GM19193 (cell line): Measurements from ENCODE around the gene SMARCD3.

Experiments
- POLR2A ChIP-seq: IDR thresholded peaks from 4 replicates; pipeline ENCODE4 v1.6.1; 2011; ENCODE audit not compliant: insufficient read depth, insufficient read length; ENCODE audit errors: extremely low read depth

SMARCD3 gene

GRCh38 chr7:151212626-151213025 lies 35.9 kb downstream of the SMARCD3 start:
- TF ChIP-seq POLR2A = no peak

- TF ChIP-seq POLR2A = no peak
These were observed 37.2 kb downstream of the SMARCD3 start for GRCh38 chr7:151211155-151211772.

GRCh38 chr7:151210087-151210854 lies 38.2 kb downstream of the SMARCD3 start, which contains the start of gene H2BK1:
H2BK1 (minus strand) TSS chr7:151210488; CDS start chr7:151210318, 170 bp downstream.
- no peak for TF ChIP-seq POLR2A

- no peak for TF ChIP-seq POLR2A
These were observed 38.9 kb downstream of the SMARCD3 start for GRCh38 chr7:151209588-151209987.

GRCh38 chr7:151208253-151208862 lies 40.1 kb downstream of the SMARCD3 start:
- no peak for TF ChIP-seq POLR2A

GRCh38 chr7:151207804-151208203 lies 40.7 kb downstream of the SMARCD3 start:
- no peak for TF ChIP-seq POLR2A

- no peak for TF ChIP-seq POLR2A
These were observed 41.2 kb downstream of the SMARCD3 start for GRCh38 chr7:151207315-151207714.

- no peak for TF ChIP-seq POLR2A
These were observed 41.6 kb downstream of the SMARCD3 start for GRCh38 chr7:151206914-151207313.

GRCh38 chr7:151205730-151206129 lies 42.8 kb downstream of the SMARCD3 start:
- no peak for TF ChIP-seq POLR2A

- TF ChIP-seq POLR2A = no peak
These were observed 44.0 kb downstream of the SMARCD3 start for GRCh38 chr7:151204383-151205032.

- no peak for TF ChIP-seq POLR2A
These were observed 45.7 kb downstream of the SMARCD3 start for GRCh38 chr7:151202836-151203235.

GRCh38 chr7:151201751-151202150 lies 46.7 kb downstream of the SMARCD3 start:
- no peak for TF ChIP-seq POLR2A

- TF ChIP-seq POLR2A = no peak
These were observed 47.1 kb downstream of the SMARCD3 start for GRCh38 chr7:151201344-151201743.

GRCh38 chr7:151198945-151199848 lies 49.3 kb downstream of the SMARCD3 start:
- no peak for TF ChIP-seq POLR2A
